Measurements from ENCODE around the gene SEPTIN1. TPM values are rescaled to one million over a fixed set of nuclear protein-coding genes. Genes with fewer than 3 reads are reported as not detected.

Gene SEPTIN1
- total and polyA plus RNA-seq, 7 donors = 0.22 to 1.8 (median 0.51) TPM

GRCh38 chr16:30367349-30368009 is 14.9 kb downstream of the SEPTIN1 start:
- H3K4me1 ChIP-seq = peaks cover 35% of the 10 kb centered on the region
- ATAC-seq (no peak), DNase-seq (no peak)
- intact Hi-C loops (cut with DNase I) = loop anchor here in 1 of 2 donors (1.0 kb wide), 1 partner anchor 11 kb away; no protein-coding TSS in a partner anchor
- no peaks in the 10 kb centered on the region for H3K9me3 ChIP-seq
- peaks cover 0 to 43% of the 10 kb centered on the region in 2 donors for H3K36me3 ChIP-seq (ENCODE audit: insufficient read depth in 1 of 2, low read depth in 1 of 2)
- H3K27ac ChIP-seq = peak overlapping the region; percentile 84
- TF ChIP-seq CTCF (IDR thresholded peaks at IDR 0.05) = no peak
- H3K27me3 ChIP-seq (ENCODE audit: insufficient read depth in 3 of 3, low read length in 2 of 3) = no peaks in the 10 kb centered on the region
- WGBS, 3 donors = 42 to 58% (median 46%) methylated on average over 10 of the region's 10 CpGs
- peak overlapping the region; percentile 93 for H3K4me3 ChIP-seq

DNA sequence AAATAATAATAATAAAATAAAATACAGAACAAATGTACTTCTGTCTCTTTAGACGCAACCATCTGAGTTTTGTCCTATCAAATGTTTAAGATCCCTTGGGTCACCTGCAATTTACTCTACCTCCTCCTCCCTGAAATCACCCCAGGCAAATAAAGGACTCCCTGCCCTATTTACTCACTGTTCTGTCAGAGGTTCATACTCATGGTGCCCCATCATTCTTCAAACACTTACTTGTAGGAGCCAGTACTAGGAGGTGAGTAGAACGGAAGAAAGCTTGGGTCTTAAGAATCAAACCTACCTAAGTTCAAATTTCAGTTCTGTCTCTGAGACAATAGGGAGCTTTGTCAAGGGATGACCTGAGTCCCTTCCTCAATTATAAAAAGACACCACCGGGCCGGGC is 15.8 kb downstream of the SEPTIN1 start:
- H3K4me1 ChIP-seq = peaks cover 26% of the 10 kb centered on the region
- TF ChIP-seq CTCF (IDR thresholded peaks at IDR 0.05) = no peak
- intact Hi-C loops (cut with DNase I) = no loop called here
- ATAC-seq (no peak), DNase-seq (no peak)
- H3K27me3 ChIP-seq (ENCODE audit: insufficient read depth in 3 of 3, low read length in 2 of 3) = no peaks in the 10 kb centered on the region
- H3K27ac ChIP-seq = no peak overlapping the region
- H3K36me3 ChIP-seq (ENCODE audit: insufficient read depth in 1 of 2, low read depth in 1 of 2) = peaks cover 0 to 51% of the 10 kb centered on the region in 2 donors
- no peaks in the 10 kb centered on the region for H3K9me3 ChIP-seq
- peak overlapping the region; percentile 93 for H3K4me3 ChIP-seq
- WGBS, 3 donors = 63 to 74% (median 64%) methylated on average over 4 of the region's 4 CpGs

GRCh38 chr16:30365200-30365599 is 17.2 kb downstream of the SEPTIN1 start:
- Histone ChIP-seq H3K27me3 (ENCODE audit: insufficient read depth in 3 of 3, low read length in 2 of 3) (no peaks in the 10 kb centered on the region), H3K36me3 (ENCODE audit: insufficient read depth in 1 of 2, low read depth in 1 of 2) (peaks cover 0 to 64% of the 10 kb centered on the region in 2 donors), H3K4me1 (peaks cover 22% of the 10 kb centered on the region), H3K4me3 (no peak overlapping the region), H3K27ac (no peak overlapping the region), H3K9me3 (no peaks in the 10 kb centered on the region)
- 59 to 72% (median 62%) methylated on average over 10 of the region's 10 CpGs for WGBS, 3 donors
- DNase-seq (no peak), ATAC-seq (no peak)
- TF ChIP-seq CTCF (IDR thresholded peaks at IDR 0.05) = no peak
- intact Hi-C loops (cut with DNase I) = no loop called here

GRCh38 chr16:30361180-30361579 is 21.2 kb downstream of the SEPTIN1 start:
- no peak for DNase-seq
- Histone ChIP-seq H3K27me3 (ENCODE audit: insufficient read depth in 3 of 3, low read length in 2 of 3) (no peaks in the 10 kb centered on the region), H3K4me3 (no peak overlapping the region), H3K9me3 (no peaks in the 10 kb centered on the region), H3K4me1 (peaks cover 10% of the 10 kb centered on the region), H3K27ac (no peak overlapping the region), H3K36me3 (ENCODE audit: insufficient read depth in 1 of 2, low read depth in 1 of 2) (peaks cover 0 to 92% of the 10 kb centered on the region in 2 donors)
- no peak for ATAC-seq
- 94 to 97% (median 97%) methylated on average over 7 of the region's 7 CpGs for WGBS, 3 donors
- intact Hi-C loops (cut with DNase I) = no loop called here
- no peak for TF ChIP-seq CTCF (IDR thresholded peaks at IDR 0.05)

GRCh38 chr16:30359871-30360170 is 22.5 kb downstream of the SEPTIN1 start:
- Histone ChIP-seq H3K36me3 (ENCODE audit: insufficient read depth in 1 of 2, low read depth in 1 of 2) (peaks cover 0 to 78% of the 10 kb centered on the region in 2 donors), H3K4me1 (peaks cover 15% of the 10 kb centered on the region), H3K9me3 (no peaks in the 10 kb centered on the region), H3K27me3 (ENCODE audit: insufficient read depth in 3 of 3, low read length in 2 of 3) (no peaks in the 10 kb centered on the region), H3K27ac (no peak overlapping the region), H3K4me3 (no peak overlapping the region)
- DNase-seq (no peak), ATAC-seq (no peak)
- no peak for TF ChIP-seq CTCF (IDR thresholded peaks at IDR 0.05)
- WGBS, 3 donors = 82 to 83% (median 83%) methylated on average over 6 of the region's 6 CpGs
- intact Hi-C loops (cut with DNase I) = no loop called here
